ENCODE data around the gene ACADS.
A peak's percentile ranks its signal among the peaks of the same experiment; 100 is the strongest.

ACADS gene

GRCh38 chr12:120725659-120726509 is at the start of gene ACADS (continued):
- peak; percentile 92 for TF ChIP-seq ZBTB26 (tag by site-specific recombination; optimal IDR thresholded peaks at IDR 0.05)
- TF ChIP-seq ZNF677 (tag by site-specific recombination; IDR thresholded peaks at IDR 0.05) = no peak
- peak; percentile 93 for TF ChIP-seq SCRT2 (tag by site-specific recombination; IDR thresholded peaks at IDR 0.05)
- TF ChIP-seq, protein P1, sequence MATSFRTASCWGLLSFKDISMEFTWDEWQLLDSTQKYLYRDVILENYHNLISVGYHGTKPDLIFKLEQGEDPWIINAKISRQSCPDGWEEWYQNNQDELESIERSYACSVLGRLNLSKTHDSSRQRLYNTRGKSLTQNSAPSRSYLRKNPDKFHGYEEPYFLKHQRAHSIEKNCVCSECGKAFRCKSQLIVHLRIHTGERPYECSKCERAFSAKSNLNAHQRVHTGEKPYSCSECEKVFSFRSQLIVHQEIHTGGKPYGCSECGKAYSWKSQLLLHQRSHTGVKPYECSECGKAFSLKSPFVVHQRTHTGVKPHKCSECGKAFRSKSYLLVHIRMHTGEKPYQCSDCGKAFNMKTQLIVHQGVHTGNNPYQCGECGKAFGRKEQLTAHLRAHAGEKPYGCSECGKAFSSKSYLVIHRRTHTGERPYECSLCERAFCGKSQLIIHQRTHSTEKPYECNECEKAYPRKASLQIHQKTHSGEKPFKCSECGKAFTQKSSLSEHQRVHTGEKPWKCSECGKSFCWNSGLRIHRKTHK (tag by site-specific recombination; IDR thresholded peaks at IDR 0.05) = no peak
- TF ChIP-seq ZBTB21 (tag by site-specific recombination; IDR thresholded peaks at IDR 0.05) = no peak
- TF ChIP-seq ZNF830 (tag by site-specific recombination; IDR thresholded peaks at IDR 0.05; ENCODE audit: low read depth) = no peak
- no peak; the same call in 1 of the 2 replicates for TF ChIP-seq YY1 (tag by site-specific recombination; IDR thresholded peaks at IDR 0.05)
- peak; percentile 85 for TF ChIP-seq SCRT1 (tag by site-specific recombination; IDR thresholded peaks at IDR 0.05; ENCODE audit: borderline replicate concordance)
- 0 out of 2 replicates have a peak, but pooled peaks have one; percentile 42 for TF ChIP-seq ZNF692 (tag by site-specific recombination; IDR thresholded peaks at IDR 0.05)
- no peak for TF ChIP-seq ZNF777 (tag by site-specific recombination; IDR thresholded peaks at IDR 0.05; ENCODE audit: borderline replicate concordance)
- TF ChIP-seq ZNF629 (tag by site-specific recombination; IDR thresholded peaks at IDR 0.05) = peak; percentile 12; the same call in 1 of the 2 replicates
- TF ChIP-seq ZNF223 (tag by site-specific recombination; IDR thresholded peaks at IDR 0.05) = no peak
- TF ChIP-seq ZNF48 (tag by site-specific recombination; IDR thresholded peaks at IDR 0.05) = no peak
- TF ChIP-seq SP7 (tag by site-specific recombination; IDR thresholded peaks at IDR 0.05) = peak; percentile 70; the same call in 1 of the 2 replicates
- no peak for TF ChIP-seq PRDM1 (tag by site-specific recombination; IDR thresholded peaks at IDR 0.05)
- TF ChIP-seq PRDM4 (tag by site-specific recombination; IDR thresholded peaks at IDR 0.05) = peak; percentile 41; the same call in 1 of the 2 replicates
- TF ChIP-seq PBX3 (CRISPR knock-in tag; IDR thresholded peaks at IDR 0.05) = no peak
- TF ChIP-seq ZNF157 (tag by site-specific recombination; IDR thresholded peaks at IDR 0.05) = no peak
- no peak for TF ChIP-seq ZNF514 (tag by site-specific recombination; IDR thresholded peaks at IDR 0.05)
- TF ChIP-seq, protein P2, sequence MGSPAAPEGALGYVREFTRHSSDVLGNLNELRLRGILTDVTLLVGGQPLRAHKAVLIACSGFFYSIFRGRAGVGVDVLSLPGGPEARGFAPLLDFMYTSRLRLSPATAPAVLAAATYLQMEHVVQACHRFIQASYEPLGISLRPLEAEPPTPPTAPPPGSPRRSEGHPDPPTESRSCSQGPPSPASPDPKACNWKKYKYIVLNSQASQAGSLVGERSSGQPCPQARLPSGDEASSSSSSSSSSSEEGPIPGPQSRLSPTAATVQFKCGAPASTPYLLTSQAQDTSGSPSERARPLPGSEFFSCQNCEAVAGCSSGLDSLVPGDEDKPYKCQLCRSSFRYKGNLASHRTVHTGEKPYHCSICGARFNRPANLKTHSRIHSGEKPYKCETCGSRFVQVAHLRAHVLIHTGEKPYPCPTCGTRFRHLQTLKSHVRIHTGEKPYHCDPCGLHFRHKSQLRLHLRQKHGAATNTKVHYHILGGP (tag by site-specific recombination; IDR thresholded peaks at IDR 0.05) = no peak
- TF ChIP-seq ZNF121 (tag by site-specific recombination; IDR thresholded peaks at IDR 0.05) = peak; percentile 41; the same call in 1 of the 2 replicates
- TF ChIP-seq ZNF174 (tag by site-specific recombination; IDR thresholded peaks at IDR 0.05) = no peak
- peak; percentile 58; the same call in 1 of the 2 replicates for TF ChIP-seq ZBTB20 (tag by site-specific recombination; IDR thresholded peaks at IDR 0.05)
- TF ChIP-seq ZSCAN4 (tag by site-specific recombination; IDR thresholded peaks at IDR 0.05) = no peak
- peak; percentile 84 for TF ChIP-seq SP3 (tag by site-specific recombination; IDR thresholded peaks at IDR 0.05)
- TF ChIP-seq ZBTB1 (tag by site-specific recombination; IDR thresholded peaks at IDR 0.05) = no peak
- no peak for TF ChIP-seq ZNF248 (tag by site-specific recombination; IDR thresholded peaks at IDR 0.05)
- peak; percentile 80 for TF ChIP-seq ZIC2 (tag by site-specific recombination; IDR thresholded peaks at IDR 0.05)
- no peak for TF ChIP-seq ZNF571 (tag by site-specific recombination; IDR thresholded peaks at IDR 0.05)
- TF ChIP-seq ZNF600 (tag by site-specific recombination; IDR thresholded peaks at IDR 0.05) = peak; percentile 97

Data from HEK293 (cell line).